Measurements from ENCODE around the gene HBZ.
"Not testable (repeated sequence)": the region's sequence is repeated elsewhere in the genome, so short reads cannot be mapped to it uniquely, and the experiment has no call there.

The HBZ gene

DNA sequence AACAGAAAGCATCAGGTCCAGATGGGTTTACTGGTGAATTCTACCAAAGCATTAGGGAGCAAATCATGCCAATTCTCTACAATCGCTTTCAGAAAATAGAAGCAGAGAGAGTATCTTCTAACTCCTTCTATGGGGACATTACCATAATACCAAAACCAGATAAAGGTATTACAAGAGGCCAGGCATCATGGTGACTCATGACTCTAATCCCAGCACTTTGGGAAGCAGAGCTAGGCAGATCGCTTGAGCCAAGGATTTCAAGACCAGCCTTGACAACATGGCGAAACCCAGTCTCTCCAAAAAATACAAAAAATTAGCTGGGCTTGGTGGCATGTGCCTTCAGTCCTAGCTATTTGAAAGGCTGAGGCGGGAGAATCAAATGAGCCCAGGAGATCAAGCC, 50.8 kb downstream of the HBZ start:
- Mint-ChIP-seq H3K9me3 (no peaks in the 10 kb centered on the region), H3K4me1 (no peaks in the 10 kb centered on the region), H3K4me3 (no peak overlapping the region), H3K27ac (no peak overlapping the region), H3K36me3 (peaks cover 13% of the 10 kb centered on the region), H3K27me3 (no peaks in the 10 kb centered on the region)

DNA sequence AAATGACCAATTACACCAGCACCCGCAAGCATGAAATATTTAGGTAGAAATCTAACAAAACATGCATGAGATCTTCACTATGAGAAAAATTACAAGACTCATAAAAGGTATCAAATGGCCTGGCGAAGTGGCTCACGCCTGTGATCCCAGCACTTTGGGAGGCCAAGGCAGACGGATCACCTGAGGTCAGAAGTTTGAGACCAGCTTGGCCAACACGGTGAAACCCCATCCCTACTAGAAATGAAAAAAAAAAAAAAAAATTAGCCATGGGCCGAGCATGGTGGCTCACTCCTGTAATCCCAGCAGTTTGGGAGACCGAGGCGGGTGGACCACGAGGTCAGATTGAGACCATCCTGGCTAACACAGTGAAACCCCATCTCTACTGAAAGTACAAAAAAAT, 51.6 kb downstream of the HBZ start:
- not testable (repeated sequence) for H3K27ac Mint-ChIP-seq, H3K4me1 Mint-ChIP-seq, H3K27me3 Mint-ChIP-seq, H3K4me3 Mint-ChIP-seq, H3K9me3 Mint-ChIP-seq
- H3K36me3 Mint-ChIP-seq: peaks cover 14% of the 10 kb centered on the region
